ACC112 (cell line): ENCODE data around the gene GGNBP2.

Experiments used
- H2AFZ ChIP-seq: fragments of 200-600 bp; sonication (generic); one replicate; pipeline ENCODE4 v1.6.0; 2017; ENCODE audit warnings: antibody characterized with exemption, low read length; ENCODE audit not compliant: unreplicated experiment
- H3K27ac ChIP-seq: fragments of 200-600 bp; sonication (generic); 2 replicates; pipeline ENCODE4 v1.5.1; 2014; ENCODE audit warnings: low read depth, mild to moderate bottlenecking, antibody characterized with exemption, low read length, moderate library complexity
- H3K27me3 ChIP-seq: fragments of 200-600 bp; sonication (generic); 2 replicates; pipeline ENCODE4 v1.6.1; 2014; ENCODE audit warnings: mild to moderate bottlenecking, antibody characterized with exemption, low read length, moderate library complexity, mixed read lengths; ENCODE audit not compliant: insufficient read depth
- H3K36me3 ChIP-seq: fragments of 200-600 bp; sonication (generic); 2 replicates; pipeline ENCODE4 v1.6.1; 2016; ENCODE audit warnings: mild to moderate bottlenecking, antibody characterized with exemption, low read length, moderate library complexity, mixed read lengths; ENCODE audit not compliant: insufficient read depth
- H3K4me1 ChIP-seq: fragments of 200-600 bp; sonication (generic); one replicate; pipeline ENCODE4 v1.6.1; 2016; ENCODE audit warnings: low read length, mixed read lengths; ENCODE audit not compliant: insufficient read depth, unreplicated experiment, control insufficient read depth
- H3K4me3 ChIP-seq: fragments of 200-600 bp; sonication (generic); 2 replicates; pipeline ENCODE4 v1.5.1; 2014; ENCODE audit warnings: mild to moderate bottlenecking, low read depth, low read length
- H3K79me2 ChIP-seq: fragments of 200-600 bp; sonication (generic); one replicate; pipeline ENCODE4 v1.6.0; 2016; ENCODE audit warnings: low read length; ENCODE audit not compliant: control insufficient read depth, unreplicated experiment, insufficient read depth

The GGNBP2 gene

GRCh38 chr17:36540696-36541095 lies 4.0 kb upstream of the GGNBP2 start:
- H2AFZ ChIP-seq, result no peak overlapping the region
- peaks cover 14% of the 10 kb centered on the region for H3K4me1 ChIP-seq
- H3K36me3 ChIP-seq, result peaks cover 17% of the 10 kb centered on the region
- H3K27me3 ChIP-seq, result no peaks in the 10 kb centered on the region
- H3K27ac ChIP-seq, result no peak overlapping the region
- H3K4me3 ChIP-seq, result no peak overlapping the region
- H3K79me2 ChIP-seq, result peaks cover 64% of the 10 kb centered on the region

GRCh38 chr17:36542755-36543154 lies 2.0 kb upstream of the GGNBP2 start:
- Histone ChIP-seq H2AFZ (no peak overlapping the region), H3K79me2 (peaks cover 66% of the 10 kb centered on the region), H3K36me3 (peaks cover 25% of the 10 kb centered on the region), H3K4me1 (peaks cover 18% of the 10 kb centered on the region), H3K27ac (no peak overlapping the region), H3K4me3 (no peak overlapping the region; the same call in 1 of the 2 replicates), H3K27me3 (no peaks in the 10 kb centered on the region)

GRCh38 chr17:36544044-36544306 lies 744 bp upstream of the GGNBP2 start:
- Histone ChIP-seq H3K36me3 (peaks cover 19% of the 10 kb centered on the region), H3K27ac (peak overlapping the region; percentile 99), H3K4me3 (peak overlapping the region; percentile 100), H2AFZ (peak overlapping the region; percentile 99), H3K27me3 (no peaks in the 10 kb centered on the region), H3K4me1 (peaks cover 24% of the 10 kb centered on the region), H3K79me2 (peaks cover 72% of the 10 kb centered on the region)

DNA sequence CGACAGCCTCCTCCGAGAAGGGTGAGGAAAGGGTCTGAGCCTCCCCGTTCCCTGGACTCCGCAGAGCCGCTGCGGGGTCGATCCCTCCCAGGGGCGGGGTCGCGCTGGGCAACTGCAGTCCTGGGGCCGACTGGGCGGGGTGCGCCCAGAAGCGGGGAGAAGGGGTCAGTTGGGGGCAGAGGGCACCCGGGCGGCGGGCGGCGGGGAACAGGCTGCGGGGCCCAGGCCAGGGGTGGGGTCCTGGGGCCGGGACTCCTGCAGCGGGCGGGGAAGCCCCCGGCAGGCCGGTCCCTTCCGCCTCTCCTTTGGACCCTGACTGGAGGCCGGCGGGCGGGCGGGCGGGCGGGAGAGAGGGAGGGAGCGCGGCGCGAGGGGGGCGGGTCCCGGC lies 352 bp downstream of the GGNBP2 start:
- peaks cover 19% of the 10 kb centered on the region for H3K36me3 ChIP-seq
- H2AFZ ChIP-seq, result no peak overlapping the region
- H3K4me1 ChIP-seq, result peaks cover 24% of the 10 kb centered on the region
- peaks cover 77% of the 10 kb centered on the region for H3K79me2 ChIP-seq
- H3K27ac ChIP-seq, result peak overlapping the region; percentile 99
- peak overlapping the region; percentile 100 for H3K4me3 ChIP-seq
- H3K27me3 ChIP-seq, result no peaks in the 10 kb centered on the region

DNA sequence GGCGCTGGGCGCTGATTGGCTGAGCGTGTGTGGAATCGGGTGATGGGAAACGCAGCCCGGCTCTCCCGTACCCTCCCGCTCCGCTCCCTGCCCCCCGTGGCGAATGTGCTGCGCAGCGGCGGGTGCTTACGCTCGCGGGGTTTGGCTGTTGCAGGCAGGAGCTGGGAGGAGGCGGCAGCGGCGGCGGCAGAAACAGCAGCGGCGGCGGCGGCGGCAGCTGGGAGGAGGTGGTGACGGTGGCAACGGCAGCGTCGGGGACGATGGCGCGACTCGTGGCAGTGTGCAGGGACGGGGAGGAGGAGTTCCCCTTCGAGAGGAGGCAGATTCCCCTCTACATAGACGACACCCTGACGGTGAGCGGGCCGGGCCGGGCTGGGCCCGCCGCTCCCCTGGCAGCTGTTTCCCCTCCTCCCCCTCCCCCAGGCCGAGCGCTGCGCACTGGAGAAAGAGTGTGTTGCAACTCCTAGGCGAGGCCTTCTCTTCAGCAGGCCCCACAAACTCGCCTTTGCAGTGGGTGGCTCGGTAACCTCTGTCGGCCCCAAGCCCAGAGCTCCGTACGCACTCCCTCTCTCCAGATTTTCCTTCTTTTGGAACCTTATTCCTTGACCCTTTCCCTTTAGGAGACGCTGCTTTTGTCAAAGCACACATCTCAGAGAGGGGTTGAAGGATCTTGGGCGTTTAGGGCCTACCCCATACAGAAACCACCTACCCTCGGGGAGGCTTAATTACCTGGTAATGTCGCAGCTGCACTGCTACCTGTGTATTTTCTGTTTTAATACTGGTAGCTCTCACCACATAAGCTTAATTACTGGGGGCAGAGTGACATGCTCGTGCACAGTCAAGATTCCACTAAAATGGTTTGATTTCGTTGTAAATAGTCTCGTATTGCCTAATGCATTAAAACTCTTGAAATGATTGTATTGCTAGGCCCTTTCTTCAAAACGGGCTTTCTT lies 1.0 kb downstream of the GGNBP2 start:
- H2AFZ ChIP-seq, result no peak overlapping the region
- H3K27ac ChIP-seq, result peak overlapping the region; percentile 86

GRCh38 chr17:36546418-36547093 lies 1.8 kb downstream of the GGNBP2 start:
- Histone ChIP-seq H3K27me3 (no peaks in the 10 kb centered on the region), H3K27ac (peak overlapping the region; percentile 86), H3K79me2 (peaks cover 87% of the 10 kb centered on the region), H2AFZ (no peak overlapping the region), H3K4me1 (peaks cover 32% of the 10 kb centered on the region), H3K36me3 (peaks cover 19% of the 10 kb centered on the region), H3K4me3 (peak overlapping the region; percentile 98)

More for the DNA sequence above, 1.0 kb downstream of the GGNBP2 start:
- Histone ChIP-seq H3K27me3 (no peaks in the 10 kb centered on the region), H3K4me1 (peaks cover 31% of the 10 kb centered on the region), H3K4me3 (peak overlapping the region; percentile 98), H3K79me2 (peaks cover 81% of the 10 kb centered on the region), H3K36me3 (peaks cover 19% of the 10 kb centered on the region)

DNA sequence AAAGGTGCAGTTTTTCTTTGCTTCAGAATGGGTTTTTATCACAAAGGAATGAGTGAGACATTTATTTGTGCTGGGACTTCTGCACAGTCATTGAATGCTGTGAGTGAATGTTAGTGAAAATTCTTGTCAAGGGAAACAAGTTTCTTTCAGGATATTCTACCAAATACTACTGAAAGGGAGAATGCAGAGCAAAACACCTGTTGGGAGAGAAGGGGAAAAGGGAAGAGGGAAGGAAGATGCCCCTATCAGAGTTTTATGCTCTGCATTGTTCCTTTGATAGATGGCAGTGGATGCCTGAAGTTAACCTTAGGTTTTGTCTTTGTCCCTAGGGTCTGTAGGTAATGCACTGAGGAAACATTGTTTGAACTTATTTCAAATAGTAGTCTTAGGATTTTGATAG lies 3.1 kb downstream of the GGNBP2 start:
- Histone ChIP-seq H3K79me2 (peaks cover 88% of the 10 kb centered on the region), H3K4me3 (peak overlapping the region; percentile 98), H3K27ac (no peak overlapping the region), H3K27me3 (no peaks in the 10 kb centered on the region), H3K4me1 (peaks cover 32% of the 10 kb centered on the region), H3K36me3 (peaks cover 19% of the 10 kb centered on the region), H2AFZ (no peak overlapping the region)

GRCh38 chr17:36550491-36551417 lies 6.0 kb downstream of the GGNBP2 start:
- Histone ChIP-seq H3K27me3 (no peaks in the 10 kb centered on the region), H2AFZ (no peak overlapping the region), H3K79me2 (peaks cover 98% of the 10 kb centered on the region), H3K4me1 (peaks cover 22% of the 10 kb centered on the region), H3K27ac (no peak overlapping the region), H3K36me3 (peaks cover 24% of the 10 kb centered on the region), H3K4me3 (no peak overlapping the region)

DNA sequence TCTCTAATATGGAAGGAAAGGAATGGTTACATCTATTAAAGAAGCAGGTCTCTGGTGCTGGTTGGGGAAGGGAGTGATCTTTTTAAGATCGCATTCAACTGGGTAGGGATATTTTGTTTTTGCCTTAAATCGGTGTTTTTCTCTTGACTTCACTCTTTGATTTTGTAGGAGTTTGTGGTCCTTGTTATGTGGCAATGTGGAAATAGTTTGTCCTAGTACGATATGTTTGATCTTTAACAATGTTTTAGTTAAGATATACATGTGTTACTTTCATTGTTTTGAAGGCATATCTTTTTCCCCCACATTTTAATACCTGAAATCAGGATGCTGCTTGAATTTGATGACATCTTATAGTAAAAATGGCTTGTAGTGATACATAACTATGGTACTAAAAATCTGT lies 8.7 kb downstream of the GGNBP2 start:
- Histone ChIP-seq H3K27ac (no peak overlapping the region), H3K79me2 (peaks cover 90% of the 10 kb centered on the region), H3K27me3 (no peaks in the 10 kb centered on the region), H3K4me3 (no peak overlapping the region), H3K4me1 (peaks cover 9% of the 10 kb centered on the region), H2AFZ (no peak overlapping the region), H3K36me3 (peaks cover 23% of the 10 kb centered on the region; the same call in 1 of the 2 replicates)

GRCh38 chr17:36566081-36566480 lies 21.4 kb downstream of the GGNBP2 start:
- Histone ChIP-seq H3K4me3 (no peak overlapping the region), H3K4me1 (no peaks in the 10 kb centered on the region), H3K36me3 (peaks cover 34% of the 10 kb centered on the region), H3K27me3 (no peaks in the 10 kb centered on the region), H3K79me2 (peaks cover 51% of the 10 kb centered on the region), H3K27ac (no peak overlapping the region), H2AFZ (no peak overlapping the region)
